Spleen (tissue), 7 donors: ENCODE measurements around the gene BTBD19.
"Not testable (repeated sequence)": the region's sequence is repeated elsewhere in the genome, so short reads cannot be mapped to it uniquely, and the experiment has no call there.

Experiments used
- CTCF ChIP-seq, 11 experiments: fragments of 200-600 bp in 7 of 11; fragments of 450-650 bp in 4 of 11; sonication (generic) in 4 of 11; IDR thresholded peaks in 8 of 11; conservative IDR thresholded peaks in 3 of 11; 1 replicate in 7 of 11; 2 replicates in 4 of 11; pipeline versions ENCODE4 v1.4.0 to v1.8.0; 2016 to 2021; ENCODE audit warnings: antibody characterized with exemption in 11 of 11, inconsistent platforms in 4 of 11, mild to moderate bottlenecking in 1 of 11
- POLR2AphosphoS5 ChIP-seq, 3 donors: sonication (generic); formaldehyde crosslinking; IDR thresholded peaks; one replicate each; pipeline ENCODE4 v1.5.1; 2017; ENCODE audit warnings: antibody characterized with exemption in 3 of 3
- donor health status: DM: no; HTN: no; CAD: no; lungs with moderate emphysema.
- donor health status: DM: no; HTN: no; CAD: no.
- donor health status: DM: no; HTN: no; CAD: no.

GRCh38 chr1:44797886-44798285, 10.4 kb upstream of the BTBD19 start:
- TF ChIP-seq CTCF (IDR thresholded peaks at IDR 0.05 in 8 of 11, conservative IDR thresholded peaks at IDR 0.05 in 3 of 11); POLR2AphosphoS5 (IDR thresholded peaks at IDR 0.05): not testable (repeated sequence)
